ENCODE results near the gene NPAS3. TPM values are rescaled to one million over a fixed set of nuclear protein-coding genes. Genes with fewer than 3 reads are reported as not detected.

Gene NPAS3
- total and polyA plus RNA-seq, 2 of the 8 experiments (the other 6 are each of a cell fraction or from before 2014, with no cell fraction given): 0.11 to 0.60 TPM

GRCh38 chr14:33009673-33010072 is 71.0 kb downstream of the NPAS3 start:
- DNase-seq (ENCODE audit: low read depth in 1 of 2, low spot score in 2 of 2) (no peak), FAIRE-seq (no peak)
- no peak overlapping the region for H3K23ac ChIP-seq (ENCODE audit: insufficient read length)
- CTCF ChIA-PET (ENCODE audit: partially characterized antibody): no interaction called here
- no peaks in the 10 kb centered on the region for H3K4me1 ChIP-seq (replicated peaks in 1 of 4; ENCODE audit: control insufficient read depth in 3 of 4, insufficient read depth in 4 of 4, low read length in 3 of 4)
- no peak overlapping the region for H4K8ac ChIP-seq (ENCODE audit: extremely low read depth, insufficient read depth, low read length)
- no peak overlapping the region for H2BK5ac ChIP-seq (ENCODE audit: low read depth, low read length)
- no peak overlapping the region for H3K18ac ChIP-seq (ENCODE audit: extremely low read depth, low read length)
- H4K91ac ChIP-seq (replicated peaks; ENCODE audit: insufficient read length, low read length): no peak overlapping the region
- H3K27me3 ChIP-seq (replicated peaks in 1 of 4; ENCODE audit: control insufficient read depth in 3 of 4, extremely low read depth in 1 of 4, insufficient read depth in 3 of 4, low read length in 3 of 4): no peaks in the 10 kb centered on the region
- WGBS, 2 experiments (ENCODE audit: extremely low coverage in 1 of 2, insufficient coverage in 1 of 2, insufficient read length in 1 of 2, insufficient replicate concordance in 2 of 2, low coverage in 1 of 2, low lambda C conversion rate in 2 of 2, missing lambda C conversion rate in 1 of 2): 89% methylated on average over 3 of the region's 3 CpGs; no CpG with 5 or more reads in 1 of the 2 experiments
- no peak overlapping the region for H2BK15ac ChIP-seq (ENCODE audit: low read length)
- H4K5ac ChIP-seq (ENCODE audit: insufficient read length, low read depth, low read length): no peak overlapping the region
- no peak overlapping the region for H2AFZ ChIP-seq (ENCODE audit: low read length)
- no peak overlapping the region for H2BK12ac ChIP-seq (ENCODE audit: low read depth, low read length)
- no peak for TF ChIP-seq JUND (IDR thresholded peaks at IDR 0.05; ENCODE audit: low read length)
- TF ChIP-seq E2F6 (IDR thresholded peaks at IDR 0.05): no peak
- TF ChIP-seq ATF3 (IDR thresholded peaks at IDR 0.05; ENCODE audit: insufficient read depth, low read depth, low read length): no peak
- TF ChIP-seq RXRA (IDR thresholded peaks at IDR 0.05; ENCODE audit: insufficient read depth, low read depth, low read length): no peak
- no peak for TF ChIP-seq KDM1A (IDR thresholded peaks at IDR 0.05; ENCODE audit: borderline replicate concordance, low read length)
- TF ChIP-seq KDM5A (IDR thresholded peaks at IDR 0.05; ENCODE audit: low read length): no peak
- no peak for TF ChIP-seq CTBP2 (IDR thresholded peaks at IDR 0.05; ENCODE audit: borderline replicate concordance, insufficient read depth, insufficient read length, low read length)
- no peak for TF ChIP-seq EP300 (IDR thresholded peaks at IDR 0.05; ENCODE audit: borderline replicate concordance in 1 of 2, low read depth in 2 of 2, low read length in 2 of 2)
- H3K27ac ChIP-seq (ENCODE audit: low read depth, low read length): no peak overlapping the region
- H3K14ac ChIP-seq (ENCODE audit: insufficient read length): no peak overlapping the region
- no peak overlapping the region for H2BK20ac ChIP-seq (ENCODE audit: low read length)
- no peaks in the 10 kb centered on the region for H3K79me2 ChIP-seq (ENCODE audit: control insufficient read depth in 1 of 2, insufficient read depth in 2 of 2, low read length in 2 of 2)
- no peaks in the 10 kb centered on the region for H3K23me2 ChIP-seq (ENCODE audit: low read depth, low read length)
- no peaks in the 10 kb centered on the region for H4K20me1 ChIP-seq (replicated peaks in 1 of 2; ENCODE audit: control insufficient read depth in 1 of 2, insufficient read depth in 2 of 2, low read length in 2 of 2)
- no peaks in the 10 kb centered on the region for H3K79me1 ChIP-seq (ENCODE audit: low read depth, low read length)
- no peak overlapping the region for H2AK5ac ChIP-seq (ENCODE audit: low read depth, low read length)
- no peak overlapping the region for H3K4ac ChIP-seq (replicated peaks; ENCODE audit: insufficient read length, low read depth, low read length)
- H2BK120ac ChIP-seq (replicated peaks; ENCODE audit: low read depth, low read length): no peak overlapping the region
- no peak overlapping the region for H3K4me2 ChIP-seq (ENCODE audit: insufficient read depth in 1 of 2, low read depth in 2 of 2, low read length in 2 of 2)
- H3K9me3 ChIP-seq (ENCODE audit: insufficient read depth in 2 of 2, low read depth in 1 of 2, low read length in 1 of 2): no peaks in the 10 kb centered on the region
- no peak overlapping the region for H3K9ac ChIP-seq (replicated peaks in 1 of 4; ENCODE audit: extremely low read depth in 1 of 4, low read depth in 3 of 4, low read length in 3 of 4)
- no peaks in the 10 kb centered on the region for H3K36me3 ChIP-seq (ENCODE audit: control insufficient read depth in 2 of 4, insufficient read depth in 4 of 4, low read length in 3 of 4)
- no peak overlapping the region for H3K56ac ChIP-seq (replicated peaks; ENCODE audit: insufficient read length, low read depth, low read length)
- no peak overlapping the region for H3K4me3 ChIP-seq (ENCODE audit: extremely low read depth in 1 of 4, insufficient read depth in 2 of 4, low read depth in 3 of 4, low read length in 4 of 4)
- POLR2A ChIA-PET (ENCODE audit: partially characterized antibody): no interaction called here

All from H1 (cell line).